ENCODE data around the gene PRDM2.

Gene PRDM2

DNA sequence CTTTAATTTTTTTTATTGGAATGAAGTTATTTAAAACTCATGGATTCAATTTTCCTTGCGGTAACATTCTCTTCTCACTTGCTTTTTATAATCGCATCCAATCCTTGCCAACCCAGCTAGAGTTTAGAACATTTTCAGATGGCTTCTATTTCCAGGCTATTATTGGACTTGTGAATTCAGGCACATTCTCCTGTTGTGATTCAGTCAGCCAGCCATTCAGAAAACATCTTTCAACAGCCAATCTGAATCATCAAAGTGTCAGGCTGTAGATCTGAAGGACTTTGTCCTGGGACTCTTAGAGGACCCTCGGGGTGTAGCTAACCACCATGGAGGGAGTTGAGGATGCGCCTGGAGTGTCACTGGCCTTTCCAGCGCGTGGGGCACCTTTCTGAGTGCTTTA lies 92.4 kb downstream of the PRDM2 start:
- Histone ChIP-seq H3K27ac (no peak overlapping the region), H4K20me1 (peaks cover 78 to 100% (median 99%) of the 10 kb centered on the region in 11 experiments), H3K9me3 (replicated peaks in 1 of 11) (no peaks in the 10 kb centered on the region), H3K27me3 (no peaks in the 10 kb centered on the region), H3K9ac (no peak overlapping the region), H3K4me1 (peaks cover 6 to 25% (median 20%) of the 10 kb centered on the region in 10 experiments; a peak in 19 of 20 replicates), H3K4me3 (no peak overlapping the region), H3K4me2 (no peak overlapping the region), H3K36me3 (peaks cover 87 to 98% (median 92%) of the 10 kb centered on the region in 11 experiments)
- no peak for TF ChIP-seq Cebpa-rat (IDR thresholded peaks at IDR 0.05)

DNA sequence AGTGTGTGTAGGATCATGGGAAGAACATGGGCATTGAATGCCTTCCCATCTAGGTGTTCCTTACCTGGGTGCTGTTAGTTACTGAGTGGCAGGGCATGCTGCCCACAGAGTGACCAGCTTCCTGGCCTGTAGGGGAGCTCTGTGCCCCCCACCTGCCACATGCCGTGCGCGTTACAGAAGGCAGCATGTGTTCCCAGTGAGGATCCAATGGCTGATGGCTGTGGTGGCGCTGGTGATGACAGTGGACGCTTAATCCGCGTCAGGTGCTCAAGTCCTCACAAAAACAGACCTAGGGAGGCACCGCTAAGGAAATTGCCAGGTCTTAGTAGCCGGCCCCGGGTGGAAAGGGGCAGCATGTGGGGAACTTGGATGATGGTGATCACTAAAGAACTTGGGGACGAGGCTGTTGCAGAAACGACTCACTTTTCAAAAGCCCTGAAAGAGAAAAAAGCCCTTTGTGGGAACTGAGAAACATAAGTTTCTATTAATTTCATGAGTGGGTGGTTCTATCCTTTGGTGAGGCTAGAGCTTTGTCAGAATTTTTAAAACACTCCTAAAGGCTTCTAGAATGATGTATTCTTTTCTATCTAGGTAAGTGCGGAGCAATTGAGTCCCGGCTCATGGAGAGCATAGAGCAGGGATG lies 93.2 kb downstream of the PRDM2 start:
- Histone ChIP-seq H3K4me3 (no peak overlapping the region), H3K27me3 (no peaks in the 10 kb centered on the region), H3K27ac (no peak overlapping the region), H3K36me3 (peaks cover 79 to 98% (median 86%) of the 10 kb centered on the region in 11 experiments), H3K4me2 (no peak overlapping the region), H3K9ac (no peak overlapping the region), H3K9me3 (replicated peaks in 1 of 11) (no peaks in the 10 kb centered on the region), H4K20me1 (peaks cover 71 to 100% (median 97%) of the 10 kb centered on the region in 11 experiments), H3K4me1 (peaks cover 9 to 25% (median 19%) of the 10 kb centered on the region in 10 experiments; a peak in 19 of 20 replicates)
- TF ChIP-seq Cebpa-rat (IDR thresholded peaks at IDR 0.05) = no peak

DNA sequence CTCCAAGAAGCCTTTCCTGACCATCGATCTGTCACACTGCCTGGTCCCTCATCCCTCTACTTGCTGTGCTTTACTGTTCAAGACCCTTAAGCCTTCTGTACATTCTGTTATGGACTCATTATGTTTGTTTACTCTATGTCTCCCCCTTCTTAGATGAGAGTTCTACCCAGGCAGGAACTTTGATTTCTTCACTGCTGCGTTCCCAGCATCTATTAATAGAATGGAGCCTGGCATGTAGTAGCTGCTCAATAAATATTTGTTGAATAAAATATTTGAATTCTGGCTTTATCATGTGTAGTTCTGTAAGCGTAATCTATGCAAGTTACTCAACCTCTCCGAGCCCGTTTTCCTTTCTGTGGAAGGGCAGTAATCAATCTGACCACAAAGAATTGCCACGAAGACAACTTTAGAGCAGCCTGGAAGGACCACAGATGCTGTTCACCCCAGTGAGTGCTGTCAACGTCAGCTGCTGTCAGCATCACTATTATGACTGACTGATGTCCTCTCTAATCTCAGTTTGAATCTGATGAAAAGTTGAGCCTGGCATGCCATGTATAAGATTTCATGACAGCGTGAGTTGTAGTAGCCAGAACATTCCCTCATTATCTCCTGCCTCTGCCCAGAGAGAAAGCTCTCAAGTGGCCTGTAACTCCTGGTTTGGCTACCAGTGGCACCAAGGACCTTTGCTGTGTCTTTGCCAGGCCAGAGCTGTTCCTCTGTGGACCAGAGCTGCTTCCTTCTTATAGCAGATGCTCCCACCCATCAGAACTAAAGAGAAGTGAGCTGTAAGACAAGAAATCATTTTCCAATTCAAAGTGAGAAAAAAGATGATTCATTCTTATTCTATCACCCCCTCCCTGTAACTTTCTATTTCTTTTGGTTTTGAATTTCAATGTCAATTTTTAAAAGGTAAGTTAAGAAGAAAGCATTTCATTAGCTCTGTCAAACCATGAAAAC lies 94.5 kb downstream of the PRDM2 start:
- no peak overlapping the region for H3K4me3 ChIP-seq
- no peak overlapping the region for H3K4me2 ChIP-seq
- no peaks in the 10 kb centered on the region for H3K27me3 ChIP-seq
- no peak for TF ChIP-seq Cebpa-rat (IDR thresholded peaks at IDR 0.05)
- H3K9ac ChIP-seq = no peak overlapping the region
- H3K27ac ChIP-seq = no peak overlapping the region
- no peaks in the 10 kb centered on the region for H3K9me3 ChIP-seq (replicated peaks in 1 of 11)
- H3K36me3 ChIP-seq = peaks cover 66 to 92% (median 77%) of the 10 kb centered on the region in 11 experiments
- H3K4me1 ChIP-seq = peaks cover 9 to 25% (median 20%) of the 10 kb centered on the region in 10 experiments; a peak in 19 of 20 replicates
- H4K20me1 ChIP-seq = peaks cover 59 to 100% (median 90%) of the 10 kb centered on the region in 11 experiments

DNA sequence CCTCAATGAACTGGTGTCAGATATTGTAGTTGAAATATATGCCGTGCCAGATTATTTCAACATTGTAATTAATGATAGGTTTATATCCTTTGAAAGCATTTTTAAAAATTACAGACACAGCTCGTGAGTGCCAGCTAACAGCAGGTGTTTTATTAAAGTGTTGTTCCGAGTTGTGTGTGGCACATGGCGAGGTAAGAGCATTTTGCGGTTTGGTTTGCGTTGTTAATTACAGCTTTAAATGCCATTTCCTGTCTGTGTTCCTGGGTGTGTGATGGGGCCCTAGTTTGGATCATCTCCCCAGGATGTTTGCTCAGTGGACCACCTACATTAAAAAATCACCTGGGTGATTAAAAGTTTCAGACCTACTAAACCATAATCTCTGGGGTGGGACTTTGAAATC lies 97.4 kb downstream of the PRDM2 start:
- H3K4me1 ChIP-seq = peaks cover 0 to 50% (median 13%) of the 10 kb centered on the region in 10 experiments; a peak in 13 of 20 replicates
- H3K4me3 ChIP-seq = no peak overlapping the region
- H3K9ac ChIP-seq = no peak overlapping the region
- H3K4me2 ChIP-seq = peak overlapping the region in 3 of 11 experiments; percentile 10 to 25 (median 20); a peak in 3 of 22 replicates
- H4K20me1 ChIP-seq = peaks cover 53 to 100% (median 90%) of the 10 kb centered on the region in 11 experiments; a peak in 19 of 22 replicates
- H3K27ac ChIP-seq = no peak overlapping the region
- no peaks in the 10 kb centered on the region for H3K9me3 ChIP-seq (replicated peaks in 1 of 11)
- peaks cover 37 to 64% (median 50%) of the 10 kb centered on the region in 11 experiments for H3K36me3 ChIP-seq
- no peaks in the 10 kb centered on the region for H3K27me3 ChIP-seq
- TF ChIP-seq Cebpa-rat (IDR thresholded peaks at IDR 0.05) = no peak

DNA sequence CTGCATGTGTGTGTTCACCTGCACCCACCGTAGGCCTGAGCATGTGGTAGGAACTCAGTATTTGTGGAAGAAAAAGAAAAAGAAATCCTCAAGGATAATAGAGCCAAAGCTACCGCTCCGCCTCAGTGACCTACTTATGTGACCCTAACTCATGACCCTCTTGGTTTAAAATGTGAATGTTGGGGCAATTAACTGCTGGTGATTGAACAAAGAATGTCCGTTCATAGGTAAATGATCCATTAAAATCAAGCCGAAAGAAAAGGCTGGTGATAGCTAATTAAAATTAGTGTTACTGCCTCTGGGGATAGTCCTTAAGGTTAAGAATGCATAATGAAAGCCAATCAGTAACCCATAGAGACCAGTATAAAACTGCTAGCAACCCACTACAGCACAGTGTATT lies 98.1 kb downstream of the PRDM2 start:
- Histone ChIP-seq H4K20me1 (peaks cover 53 to 100% (median 88%) of the 10 kb centered on the region in 11 experiments; a peak in 19 of 22 replicates), H3K27me3 (no peaks in the 10 kb centered on the region), H3K36me3 (peaks cover 30 to 57% (median 43%) of the 10 kb centered on the region in 11 experiments), H3K9me3 (replicated peaks in 1 of 11) (no peaks in the 10 kb centered on the region), H3K4me3 (no peak overlapping the region), H3K9ac (no peak overlapping the region), H3K27ac (no peak overlapping the region), H3K4me1 (peaks cover 0 to 52% (median 13%) of the 10 kb centered on the region in 10 experiments; a peak in 13 of 20 replicates), H3K4me2 (no peak overlapping the region)
- no peak for TF ChIP-seq Cebpa-rat (IDR thresholded peaks at IDR 0.05)

DNA sequence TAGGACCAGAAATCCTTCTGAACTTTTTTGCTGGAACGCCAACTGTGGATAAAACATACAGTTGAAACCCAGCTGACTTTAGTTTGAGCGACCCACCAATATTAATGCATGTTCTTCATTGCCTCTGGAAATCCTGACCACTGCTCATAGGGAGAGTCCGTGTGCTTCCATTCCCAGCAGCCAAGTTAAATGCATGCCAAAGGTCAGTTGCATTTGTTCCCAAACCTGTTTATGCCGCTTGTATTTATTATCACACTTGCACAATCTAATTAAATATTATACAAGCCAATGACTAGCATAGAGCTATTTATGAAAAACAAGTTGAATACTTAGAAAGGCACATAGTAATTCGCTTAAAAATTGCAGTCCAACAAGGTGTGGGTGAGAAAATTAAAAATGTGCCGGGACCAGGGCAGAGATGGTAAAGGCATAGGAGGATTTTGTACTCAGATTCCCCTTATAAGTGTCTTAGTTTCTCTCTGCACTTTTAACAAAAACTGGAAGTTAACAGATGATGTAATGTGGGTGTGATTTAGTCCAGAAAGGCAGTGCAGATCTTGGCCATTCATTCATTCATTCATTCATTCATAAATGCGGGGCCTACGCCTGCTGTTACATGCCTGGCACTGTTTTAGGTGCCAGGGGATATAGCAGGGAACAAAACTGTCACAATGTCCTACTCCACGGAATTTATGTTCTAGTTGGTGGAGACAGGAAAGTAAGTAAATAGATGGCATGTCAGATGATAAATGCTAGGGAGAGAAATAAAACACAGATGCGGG lies 99.7 kb downstream of the PRDM2 start:
- peaks cover 18 to 44% (median 31%) of the 10 kb centered on the region in 11 experiments; a peak in 21 of 22 replicates for H3K36me3 ChIP-seq
- no peaks in the 10 kb centered on the region for H3K9me3 ChIP-seq (replicated peaks in 1 of 11)
- no peak overlapping the region for H3K27ac ChIP-seq
- peaks cover 0 to 57% (median 13%) of the 10 kb centered on the region in 10 experiments; a peak in 13 of 20 replicates for H3K4me1 ChIP-seq
- H4K20me1 ChIP-seq = peaks cover 48 to 100% (median 85%) of the 10 kb centered on the region in 11 experiments; a peak in 19 of 22 replicates
- H3K9ac ChIP-seq = no peak overlapping the region
- TF ChIP-seq Cebpa-rat (IDR thresholded peaks at IDR 0.05) = no peak
- H3K4me3 ChIP-seq = no peak overlapping the region
- no peaks in the 10 kb centered on the region for H3K27me3 ChIP-seq
- H3K4me2 ChIP-seq = no peak overlapping the region

DNA sequence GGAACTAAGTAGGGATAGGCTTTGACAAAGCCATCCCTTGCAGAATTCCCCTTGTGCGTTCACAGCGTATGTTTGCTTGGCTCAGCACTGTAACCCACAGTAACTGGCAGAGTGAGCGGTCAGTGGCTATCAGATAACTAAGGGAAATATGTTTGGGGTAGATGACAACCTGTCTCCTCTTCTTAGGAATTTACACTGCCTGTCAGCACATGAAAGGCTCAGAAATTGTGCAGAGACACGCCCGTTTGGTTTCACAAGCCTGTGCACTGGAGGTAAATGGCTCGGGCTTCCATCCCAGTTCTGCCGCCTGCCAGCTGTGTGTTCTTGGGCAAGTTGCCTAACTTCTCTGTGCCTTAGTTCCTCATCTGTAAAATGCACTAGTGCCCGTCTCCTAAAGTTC lies 101.2 kb downstream of the PRDM2 start:
- H3K27ac ChIP-seq = no peak overlapping the region
- no peak overlapping the region for H3K9ac ChIP-seq
- H4K20me1 ChIP-seq = peaks cover 48 to 100% (median 84%) of the 10 kb centered on the region in 11 experiments; a peak in 19 of 22 replicates
- H3K4me3 ChIP-seq = no peak overlapping the region
- TF ChIP-seq Cebpa-rat (IDR thresholded peaks at IDR 0.05) = no peak
- H3K4me1 ChIP-seq = peaks cover 0 to 67% (median 23%) of the 10 kb centered on the region in 10 experiments; a peak in 15 of 20 replicates
- H3K9me3 ChIP-seq (replicated peaks in 1 of 11) = no peaks in the 10 kb centered on the region
- peaks cover 4 to 32% (median 18%) of the 10 kb centered on the region in 11 experiments; a peak in 17 of 22 replicates for H3K36me3 ChIP-seq
- H3K27me3 ChIP-seq = no peaks in the 10 kb centered on the region
- H3K4me2 ChIP-seq = no peak overlapping the region

DNA sequence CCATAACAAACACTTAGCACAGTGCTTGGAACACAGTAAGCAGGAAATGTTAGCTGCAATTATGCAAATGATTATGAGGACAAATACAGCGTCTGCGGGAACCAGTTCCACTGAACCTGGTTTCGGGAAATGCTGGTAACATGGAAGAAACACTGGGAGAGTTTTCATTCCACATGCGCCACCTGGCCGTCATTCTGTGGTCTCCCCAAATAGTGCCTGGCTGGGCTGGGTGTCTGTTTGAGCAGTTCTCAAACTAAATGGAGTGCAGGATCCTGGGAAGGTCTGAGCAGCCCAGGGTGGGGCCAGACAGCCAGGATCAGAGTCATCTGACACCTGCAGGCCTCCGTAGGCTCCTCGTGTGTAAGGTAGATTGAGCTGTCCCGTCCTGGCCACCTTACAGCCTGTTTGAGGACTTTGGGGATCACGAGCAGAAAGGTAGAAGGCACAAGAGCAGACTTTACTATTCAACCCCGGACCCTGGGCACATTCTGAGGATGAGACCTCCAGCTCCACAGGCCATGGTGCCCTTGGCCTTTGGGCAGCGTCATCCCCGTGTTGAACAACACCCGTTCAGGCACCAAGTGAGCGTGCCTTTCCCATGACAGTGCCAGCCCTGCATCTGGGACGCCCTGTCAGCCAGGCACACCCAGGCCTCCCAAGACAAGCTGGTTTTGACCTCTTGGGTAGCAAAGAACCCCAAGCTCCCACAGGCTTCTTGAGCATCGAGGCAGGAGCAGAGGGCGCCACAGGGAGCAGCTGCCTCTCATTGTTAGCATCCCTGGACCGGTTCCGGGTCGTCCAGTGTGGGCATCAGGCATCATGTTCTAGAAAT lies 101.9 kb downstream of the PRDM2 start:
- no peak overlapping the region for H3K27ac ChIP-seq
- no peak overlapping the region for H3K9ac ChIP-seq
- peaks cover 0 to 28% (median 12%) of the 10 kb centered on the region in 11 experiments; a peak in 13 of 22 replicates for H3K36me3 ChIP-seq
- H3K4me3 ChIP-seq = no peak overlapping the region
- peaks cover 0 to 67% (median 23%) of the 10 kb centered on the region in 10 experiments; a peak in 16 of 20 replicates for H3K4me1 ChIP-seq
- no peaks in the 10 kb centered on the region for H3K9me3 ChIP-seq (replicated peaks in 1 of 11)
- no peak overlapping the region for H3K4me2 ChIP-seq
- no peaks in the 10 kb centered on the region for H3K27me3 ChIP-seq
- TF ChIP-seq Cebpa-rat (IDR thresholded peaks at IDR 0.05) = no peak
- peaks cover 46 to 100% (median 77%) of the 10 kb centered on the region in 11 experiments; a peak in 19 of 22 replicates for H4K20me1 ChIP-seq

Data from BLaER1 treated with 17β-estradiol and CSF1 and Interleukin-3, amounts not matched to agents 10 nM and 100 nM (cell line).